GM19395 (cell line): ENCODE measurements around the gene FBXO24.
"Not testable (repeated sequence)": the region's sequence is repeated elsewhere in the genome, so short reads cannot be mapped to it uniquely, and the experiment has no call there.

Source experiments
- ATAC-seq: cut with Tn5 transposase; IDR thresholded peaks from one replicate; pipeline ENCODE4 v1.9.1; 2021; ENCODE audit warnings: mild to moderate bottlenecking, moderate library complexity; ENCODE audit not compliant: unreplicated experiment

The FBXO24 gene

DNA sequence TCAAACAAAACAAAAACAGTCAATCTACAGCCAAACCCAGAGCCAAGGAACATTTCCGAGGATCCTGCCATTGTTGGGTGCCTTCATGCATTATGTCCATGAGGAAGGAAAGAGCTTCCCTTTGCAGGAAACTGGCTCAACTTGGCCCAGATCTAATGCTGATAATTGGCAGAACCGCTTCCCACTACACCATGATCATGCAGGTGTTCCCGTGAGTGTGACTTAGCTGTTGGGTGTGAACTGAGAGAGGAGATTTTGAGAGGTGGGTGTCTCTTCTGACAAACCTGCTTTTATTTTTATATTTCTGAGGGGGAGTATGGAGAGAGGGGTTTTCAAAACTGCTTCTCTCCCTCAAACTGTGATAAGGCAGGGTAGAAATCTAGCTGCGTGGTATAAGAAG, 27.0 kb upstream of the FBXO24 start:
- ATAC-seq: peak; percentile 14

DNA sequence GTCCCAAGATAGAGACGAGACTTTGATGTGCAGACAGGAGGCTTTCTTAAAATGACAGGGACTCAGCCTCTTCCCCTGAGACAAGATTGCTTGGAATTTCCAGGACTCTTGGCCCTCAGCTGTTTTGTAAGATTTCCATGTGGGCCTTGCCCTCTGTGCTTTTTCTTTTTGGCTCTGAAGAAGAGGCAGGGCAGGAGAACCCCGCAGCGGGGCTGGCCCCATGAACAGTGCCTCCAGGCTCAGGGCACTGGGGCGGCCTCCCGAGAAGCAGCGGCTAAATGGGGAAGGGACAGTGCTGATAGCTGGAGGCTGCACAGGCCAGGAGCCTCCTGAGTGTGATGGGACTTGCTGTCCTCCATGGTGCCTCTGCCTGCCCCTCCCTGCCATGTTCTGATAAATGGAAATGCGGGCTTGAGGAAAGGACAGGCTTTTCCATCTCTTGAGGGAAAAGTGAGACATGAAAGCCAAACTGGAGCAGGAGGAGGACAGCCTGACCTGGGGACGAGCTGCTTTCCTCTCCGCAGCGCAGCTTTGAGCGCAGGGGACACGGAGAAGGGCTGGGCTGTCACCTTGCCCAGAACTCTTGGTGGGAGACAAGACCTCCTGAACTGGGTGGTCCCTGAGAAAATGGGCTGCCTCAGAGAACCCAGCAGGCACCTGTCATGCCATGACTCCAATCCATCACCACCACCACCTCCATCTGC, 24.5 kb upstream of the FBXO24 start:
- ATAC-seq: no peak

DNA sequence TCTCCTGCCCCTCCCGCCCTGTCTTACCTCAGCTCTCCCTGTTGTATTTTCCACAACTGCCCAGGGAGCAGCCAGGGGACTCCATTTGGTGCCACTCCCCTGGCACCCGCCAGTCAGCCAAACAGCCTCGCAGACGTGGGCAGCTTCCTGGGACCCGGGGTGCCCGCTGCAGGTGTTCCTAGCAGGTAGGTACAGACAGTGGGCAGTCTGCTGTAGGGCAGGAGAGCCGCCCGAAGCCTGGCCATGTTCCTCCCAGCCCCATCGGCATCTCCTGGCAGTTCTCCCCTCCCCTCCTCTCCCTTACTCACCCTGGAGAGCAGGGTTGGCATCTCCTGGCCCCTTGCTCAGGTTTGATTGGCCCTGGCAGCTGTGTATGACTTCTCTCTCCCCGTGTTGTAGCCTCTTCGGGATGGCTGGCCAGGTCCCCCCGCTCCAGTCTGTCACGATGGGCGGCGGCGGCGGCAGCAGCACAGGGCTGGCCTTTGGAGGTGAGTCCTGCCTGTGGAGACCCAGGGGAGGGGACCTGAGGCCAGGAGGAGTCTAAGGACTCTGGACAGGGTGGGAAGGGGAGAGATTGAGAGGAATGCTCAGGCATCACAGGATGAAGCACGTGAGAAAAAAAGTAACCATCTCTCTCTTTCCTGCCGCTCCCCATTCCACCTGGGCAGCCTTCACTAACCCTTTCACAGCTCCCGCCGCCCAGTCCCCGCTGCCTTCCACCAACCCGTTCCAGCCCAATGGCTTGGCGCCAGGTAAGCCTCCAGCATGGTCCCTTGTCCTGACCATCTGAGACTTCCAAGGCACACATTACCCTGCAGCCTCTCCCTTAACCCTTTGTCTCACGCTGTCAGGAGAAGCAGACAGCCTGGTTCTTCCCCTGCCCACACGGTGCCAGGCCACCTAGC, 23.7 kb upstream of the FBXO24 start:
- no peak for ATAC-seq

DNA sequence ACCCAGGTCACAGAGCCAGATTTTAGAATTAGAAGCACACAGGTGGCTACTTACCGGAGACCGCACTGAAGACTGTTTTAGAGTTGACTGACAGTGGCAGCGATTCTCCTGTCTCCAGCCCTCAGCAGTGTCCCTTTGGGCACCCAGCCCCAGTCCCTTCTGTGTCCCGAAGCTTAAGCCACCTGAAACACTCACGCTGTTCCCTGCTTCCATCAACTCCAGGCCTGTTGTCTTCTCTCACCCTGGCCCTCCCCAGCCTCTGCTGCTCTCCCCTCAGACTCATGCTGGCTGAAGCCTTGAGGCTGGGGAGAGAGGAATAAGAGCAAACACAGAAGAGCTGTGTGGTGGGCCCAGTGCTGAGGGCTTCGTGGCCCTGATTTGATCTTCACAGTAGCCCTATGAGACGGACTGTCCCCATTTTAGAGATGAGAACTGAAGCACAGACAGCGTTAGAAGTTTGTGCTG, 23.0 kb upstream of the FBXO24 start:
- ATAC-seq: no peak

DNA sequence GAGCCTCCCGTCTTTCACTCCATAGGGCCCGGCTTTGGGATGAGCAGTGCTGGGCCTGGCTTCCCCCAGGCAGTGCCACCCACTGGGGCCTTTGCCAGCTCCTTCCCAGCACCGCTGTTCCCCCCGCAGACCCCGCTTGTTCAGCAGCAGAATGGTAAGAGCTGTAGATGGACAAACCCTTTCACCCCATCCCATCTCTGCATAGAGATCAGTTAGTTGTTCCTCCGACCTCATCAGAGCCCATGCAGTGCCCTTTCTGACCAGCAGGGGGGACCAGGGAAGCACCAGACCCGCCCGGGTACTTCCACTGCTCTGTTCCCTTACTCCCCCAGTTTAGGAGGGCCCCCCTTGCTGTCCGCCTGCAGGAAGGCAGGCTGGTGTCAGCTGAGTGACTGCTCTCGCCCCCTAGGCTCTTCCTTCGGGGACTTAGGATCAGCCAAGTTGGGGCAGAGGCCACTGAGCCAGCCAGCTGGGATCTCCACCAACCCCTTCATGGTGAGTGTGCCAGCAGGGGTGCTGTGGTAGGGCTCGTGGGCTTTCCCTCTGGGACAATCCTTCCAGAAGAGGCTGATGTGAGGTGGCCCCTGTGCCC, 22.2 kb upstream of the FBXO24 start:
- no peak for ATAC-seq

DNA sequence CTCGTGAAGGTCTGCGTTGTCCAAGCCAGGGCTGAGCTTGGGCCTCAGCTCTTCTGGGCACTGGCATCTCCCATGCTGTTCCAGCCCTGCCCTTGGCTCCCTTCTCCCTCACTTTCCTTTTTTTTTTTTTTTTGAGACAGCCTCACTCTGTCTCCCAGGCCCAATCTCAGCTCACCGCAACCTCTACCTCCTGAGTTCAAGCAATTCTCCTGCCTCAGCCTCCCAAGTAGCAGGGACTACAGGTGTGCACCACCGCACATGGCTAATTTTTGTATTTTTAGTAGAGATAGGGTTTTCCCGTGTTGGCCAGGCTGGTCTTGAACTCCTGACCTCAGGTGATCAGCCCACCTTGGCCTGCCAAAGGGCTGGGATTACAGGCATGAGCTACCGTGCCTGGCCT, 21.7 kb upstream of the FBXO24 start:
- not testable (repeated sequence) for ATAC-seq

DNA sequence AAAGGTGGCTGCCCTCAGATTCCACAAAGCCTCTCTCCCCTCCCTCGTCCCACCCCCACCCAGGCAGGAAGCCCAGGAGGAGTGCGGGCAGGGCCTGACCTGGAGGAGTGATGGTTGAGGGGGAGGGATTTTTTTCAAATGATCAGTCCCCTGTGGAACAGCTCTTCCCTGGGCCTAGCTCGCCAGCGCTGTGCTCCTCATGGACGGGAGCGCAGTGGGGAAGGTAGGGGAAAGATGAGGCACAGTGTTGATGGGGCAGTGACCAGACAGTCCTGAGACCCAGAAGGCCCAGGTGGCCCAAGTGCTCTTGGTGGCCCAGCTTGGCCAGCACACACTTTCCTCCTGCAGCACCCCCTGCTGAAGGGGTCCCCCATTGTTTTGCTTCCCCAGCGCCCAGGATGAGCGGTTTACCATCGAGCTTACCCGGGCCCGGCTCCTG, 21.0 kb upstream of the FBXO24 start:
- ATAC-seq: no peak

DNA sequence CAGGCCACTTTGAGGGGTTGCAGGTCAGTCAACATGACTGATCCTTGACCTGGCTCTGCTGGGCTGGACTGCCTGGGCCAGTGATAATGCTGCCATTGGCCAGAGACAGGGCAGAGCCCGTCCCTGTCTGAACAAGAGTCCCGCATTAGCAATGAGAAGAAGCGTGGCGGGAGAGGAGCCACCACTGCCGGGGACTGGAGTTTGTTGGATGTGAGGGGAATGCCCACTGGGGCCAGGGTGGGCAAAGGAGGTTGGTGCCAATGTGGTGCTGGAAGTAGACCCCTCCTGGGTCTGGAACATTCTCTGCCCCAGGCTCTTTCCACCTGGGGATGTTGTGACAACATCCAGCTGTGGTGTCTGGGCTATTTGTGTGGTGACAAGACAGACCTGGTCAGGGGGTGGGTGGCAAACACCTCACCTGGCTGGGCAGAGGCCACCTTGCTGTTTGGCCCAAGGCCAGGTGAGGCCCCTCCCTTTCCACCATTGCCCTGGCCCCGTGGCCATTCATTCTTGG, 20.1 kb upstream of the FBXO24 start:
- no peak for ATAC-seq

DNA sequence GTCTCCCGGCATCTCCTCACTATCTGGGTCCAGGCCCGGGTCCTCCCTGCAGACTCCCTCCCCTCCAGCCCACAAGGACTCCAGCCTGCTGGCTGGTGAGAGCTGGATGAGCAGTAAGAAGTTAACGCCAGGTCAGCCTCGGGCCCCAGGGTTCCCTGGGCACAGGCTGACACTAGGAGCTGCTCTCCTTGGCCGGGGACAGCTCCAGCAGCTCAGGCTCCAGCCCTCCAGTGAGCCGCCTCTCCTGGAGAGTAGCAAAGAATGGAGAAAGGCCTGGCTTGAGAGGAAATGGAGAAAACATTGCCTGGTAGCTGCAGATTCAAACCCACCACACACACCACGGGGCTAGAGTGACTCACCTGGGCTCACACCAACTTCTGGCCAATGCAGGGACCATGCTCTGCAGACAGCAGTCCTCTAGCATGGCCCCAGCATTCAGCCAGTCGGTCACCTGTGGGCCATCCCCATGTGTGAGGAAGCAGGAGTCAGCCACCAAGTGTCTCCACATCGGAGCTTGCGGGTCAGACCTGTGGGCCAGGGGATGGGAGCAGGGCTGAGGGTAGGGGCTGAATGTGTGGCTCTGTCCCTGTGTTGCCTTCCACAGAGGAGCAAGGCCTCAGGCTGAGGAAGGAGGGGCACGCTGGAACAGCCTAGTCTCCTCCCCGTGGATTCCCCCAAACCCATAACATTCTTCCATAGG, 18.9 kb upstream of the FBXO24 start:
- no peak for ATAC-seq

DNA sequence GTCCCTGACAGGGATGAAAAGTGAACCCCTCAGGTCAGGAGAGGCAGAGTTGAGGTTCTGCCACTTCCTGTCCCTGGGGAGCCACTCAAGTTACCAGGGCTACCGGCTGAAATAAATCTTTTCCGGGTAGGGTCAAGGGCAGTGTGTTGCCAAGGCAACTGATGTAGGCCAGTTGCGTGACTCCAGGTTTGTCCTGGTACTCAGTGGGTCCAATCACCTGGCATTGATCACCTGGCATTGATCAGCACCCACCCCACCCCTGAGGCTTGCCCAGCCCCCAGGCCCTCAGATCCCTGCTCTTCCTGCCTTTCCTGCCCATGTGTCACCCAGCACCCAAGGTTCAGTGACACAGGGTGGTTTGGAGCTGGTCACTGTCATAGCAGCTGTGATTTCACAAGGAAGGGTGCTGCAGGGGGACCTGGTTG, 18.4 kb upstream of the FBXO24 start:
- ATAC-seq: no peak

DNA sequence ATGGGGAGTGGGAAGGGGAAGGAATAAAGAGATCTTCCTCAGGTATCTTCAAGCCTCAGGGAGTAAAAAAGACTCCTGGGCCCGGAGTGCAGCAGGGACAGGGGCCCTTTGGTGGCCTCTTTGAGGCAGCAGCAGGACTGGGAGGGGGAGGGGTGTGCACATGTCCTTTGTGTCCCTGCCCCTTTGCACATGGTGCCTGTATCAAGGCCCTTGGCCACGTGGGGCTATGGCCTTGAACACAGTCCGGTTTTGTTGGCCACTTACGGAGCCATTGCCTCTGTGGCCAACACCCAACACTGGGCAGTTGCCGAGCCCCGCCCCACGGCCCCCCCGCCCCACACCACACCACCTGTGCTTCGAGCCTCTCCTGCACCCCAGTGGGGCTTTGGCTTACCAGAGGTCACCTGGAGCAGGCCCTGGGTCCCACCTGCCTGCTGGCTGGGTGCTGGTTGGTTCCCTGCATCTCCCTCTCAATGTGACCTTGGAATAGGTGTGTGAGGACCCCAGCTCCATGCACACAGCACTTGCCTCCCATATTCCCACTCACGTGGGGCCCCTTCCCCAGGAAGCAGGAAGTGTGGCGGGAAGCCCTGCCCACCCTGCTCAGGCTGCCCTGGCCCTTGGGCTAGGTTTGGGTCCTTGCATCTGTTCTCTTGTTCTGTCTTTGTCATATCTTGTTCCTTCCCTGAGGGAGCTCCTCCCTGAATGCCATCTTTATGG, 17.8 kb upstream of the FBXO24 start:
- no peak for ATAC-seq

DNA sequence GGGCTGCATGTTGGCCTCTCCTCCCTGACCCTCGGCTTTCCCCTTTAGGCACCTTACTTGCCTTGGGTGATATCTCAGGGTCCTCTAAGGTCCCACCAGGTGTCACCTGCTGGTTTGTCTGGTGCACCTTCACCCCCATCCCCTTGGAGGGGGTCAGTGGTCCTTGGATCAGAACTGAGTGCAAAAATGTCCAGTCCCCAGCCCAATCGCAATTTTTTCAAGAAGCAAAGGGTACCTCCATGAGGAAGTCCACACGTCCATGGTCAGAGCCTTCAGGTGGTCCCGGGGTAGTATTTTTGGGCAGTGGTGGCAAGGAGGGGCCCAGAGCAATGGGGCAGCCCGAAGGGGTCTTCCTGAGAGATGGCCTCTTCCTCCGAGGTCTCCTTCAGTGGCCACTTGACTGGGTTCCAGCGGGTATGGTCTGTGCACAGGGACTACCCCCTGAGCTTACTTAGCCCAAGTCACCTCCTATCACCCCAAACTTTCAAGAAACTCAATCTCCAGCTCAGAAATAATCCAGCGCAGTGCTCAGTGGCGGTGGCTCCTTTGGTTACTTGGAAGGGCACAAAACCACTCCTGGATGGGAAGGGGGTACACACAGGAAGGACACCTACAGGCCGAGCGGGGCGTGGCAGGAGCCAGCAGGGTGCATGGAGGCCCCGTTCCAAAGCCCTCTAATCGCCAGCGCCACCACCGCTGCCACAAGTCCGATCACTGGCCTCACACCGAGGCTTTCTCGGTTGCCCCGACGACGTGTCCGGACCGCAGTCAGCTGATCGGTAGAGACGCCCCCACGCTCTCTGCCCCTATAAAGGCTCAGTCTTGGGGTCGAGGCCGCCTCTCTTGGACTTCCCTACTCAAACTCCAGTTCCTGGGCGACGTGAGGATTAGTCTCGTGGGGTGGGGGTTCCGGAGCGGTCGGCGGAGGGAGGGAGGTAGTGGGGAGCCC, 17.0 kb upstream of the FBXO24 start:
- ATAC-seq: no peak

DNA sequence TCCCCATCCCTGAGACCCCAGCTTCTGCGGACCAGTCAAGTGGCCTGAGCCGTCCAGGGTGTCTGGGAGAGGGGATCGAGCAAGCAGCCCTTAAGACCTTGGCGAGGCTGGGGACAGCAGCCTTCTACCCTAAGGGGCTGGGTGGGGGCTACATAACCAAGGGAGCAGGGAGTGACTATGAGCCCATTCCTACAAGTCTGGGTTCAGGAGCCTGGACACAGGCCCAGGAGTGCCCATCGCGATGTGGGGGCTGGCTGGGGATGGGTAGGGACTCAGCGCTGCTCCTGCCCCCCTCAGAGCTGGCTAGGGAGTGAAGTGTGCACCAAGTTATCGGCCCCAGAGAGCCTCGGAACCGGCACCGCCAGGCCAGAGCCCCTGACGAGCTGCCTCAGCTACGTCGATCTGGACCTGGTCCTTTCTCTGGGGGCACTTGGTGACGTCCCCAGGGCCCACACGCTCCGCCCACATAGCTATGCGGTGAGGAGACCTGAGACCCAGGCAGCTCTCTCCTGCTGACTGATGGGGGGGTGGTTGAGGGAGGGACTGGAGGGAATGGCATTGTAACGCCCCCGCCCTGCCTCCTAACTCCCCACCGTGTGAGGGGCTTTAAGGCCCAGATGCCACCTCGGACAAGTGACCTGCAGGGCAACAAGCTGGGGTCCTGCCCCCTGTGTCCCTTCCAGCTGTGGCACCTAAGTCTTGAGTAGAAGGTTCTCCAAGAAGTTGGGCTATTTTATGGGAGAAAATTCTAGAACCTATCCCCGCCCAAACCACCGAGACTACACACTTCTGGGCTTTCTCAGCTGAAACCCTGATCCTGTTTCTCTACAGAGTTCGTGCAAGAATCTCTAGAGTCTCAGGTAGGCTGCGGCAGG, 14.9 kb upstream of the FBXO24 start:
- ATAC-seq: no peak

DNA sequence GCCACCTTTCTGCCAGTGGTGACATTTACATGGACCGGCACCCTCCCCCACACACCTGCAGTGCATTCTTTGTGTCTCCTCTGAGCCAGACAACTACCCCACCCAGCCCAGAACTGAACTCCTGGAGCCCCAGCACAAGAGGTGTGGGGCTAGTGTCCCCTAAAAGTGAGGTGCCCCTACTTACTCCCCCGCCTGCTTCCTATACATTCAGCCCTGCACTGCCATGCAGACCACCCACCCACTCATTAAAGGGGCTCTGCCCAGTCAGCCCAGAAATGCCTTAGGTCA, 14.4 kb upstream of the FBXO24 start:
- no peak for ATAC-seq

DNA sequence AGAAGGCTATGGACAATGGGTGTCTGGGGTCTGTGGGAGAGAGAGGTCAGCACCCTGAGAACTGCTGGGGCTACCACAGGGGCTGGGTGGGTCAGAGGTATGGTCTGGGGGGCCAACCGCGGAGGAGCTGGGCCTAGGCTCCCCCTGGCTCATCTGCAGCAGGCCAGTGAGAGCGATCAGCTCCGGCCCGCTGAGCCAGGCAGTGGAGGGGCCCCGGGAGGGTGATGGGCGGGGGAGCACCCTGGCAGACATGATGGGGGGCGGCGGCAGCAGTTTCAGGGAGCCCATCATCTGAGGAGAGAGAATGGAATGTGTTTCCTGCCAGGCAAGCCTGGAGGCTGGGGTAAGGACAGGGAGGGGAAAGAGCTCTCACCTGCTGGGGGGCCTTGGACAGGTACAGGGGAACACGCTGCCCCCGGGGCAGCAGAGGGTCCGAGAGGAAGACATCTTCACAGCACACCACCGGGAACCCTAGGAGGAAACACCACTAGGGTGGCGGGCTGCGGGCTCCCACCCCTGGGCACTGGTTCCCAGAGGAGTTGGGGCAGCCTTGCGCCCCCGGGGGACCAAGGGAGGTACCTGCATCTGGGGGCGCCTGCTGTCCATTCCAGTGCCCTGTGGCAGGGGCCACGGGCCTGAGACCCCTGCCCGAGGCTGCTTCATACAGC, 13.7 kb upstream of the FBXO24 start:
- no peak for ATAC-seq

DNA sequence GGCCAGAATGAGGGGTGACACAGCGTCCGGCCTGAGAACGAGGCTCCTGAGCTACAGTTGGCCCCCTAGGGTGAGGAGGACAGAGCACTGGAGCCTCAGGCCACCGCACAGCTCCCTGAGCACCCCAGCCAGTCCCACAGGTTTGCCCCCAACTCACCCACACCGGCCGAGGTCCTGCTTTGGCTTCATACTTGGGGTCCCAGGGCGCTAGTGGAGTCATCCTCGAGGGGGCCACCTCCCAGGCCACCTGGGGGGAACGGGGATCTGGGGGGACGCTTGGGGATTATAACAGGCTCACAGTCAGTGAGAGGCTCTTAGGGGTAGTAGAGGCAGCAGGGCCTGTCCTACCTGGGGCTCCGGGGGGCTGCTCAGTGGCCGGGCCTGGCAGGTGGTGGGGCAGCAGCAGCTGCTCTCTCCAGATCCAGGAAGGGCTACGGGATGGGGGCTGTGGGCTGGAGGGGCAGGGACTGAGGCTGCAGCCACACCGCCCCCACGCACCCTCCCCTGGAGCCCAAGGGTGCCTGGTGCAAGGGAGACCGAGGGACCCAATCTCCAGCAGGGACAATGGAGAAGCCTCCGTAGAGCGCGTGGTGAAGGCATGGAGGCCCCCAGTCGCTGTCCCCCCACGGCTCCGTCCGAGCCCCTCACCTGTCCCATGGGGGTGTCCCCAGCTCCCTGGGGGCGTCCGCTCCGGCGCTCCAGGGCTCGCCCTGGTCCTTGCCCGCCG, 13.0 kb upstream of the FBXO24 start:
- no peak for ATAC-seq

DNA sequence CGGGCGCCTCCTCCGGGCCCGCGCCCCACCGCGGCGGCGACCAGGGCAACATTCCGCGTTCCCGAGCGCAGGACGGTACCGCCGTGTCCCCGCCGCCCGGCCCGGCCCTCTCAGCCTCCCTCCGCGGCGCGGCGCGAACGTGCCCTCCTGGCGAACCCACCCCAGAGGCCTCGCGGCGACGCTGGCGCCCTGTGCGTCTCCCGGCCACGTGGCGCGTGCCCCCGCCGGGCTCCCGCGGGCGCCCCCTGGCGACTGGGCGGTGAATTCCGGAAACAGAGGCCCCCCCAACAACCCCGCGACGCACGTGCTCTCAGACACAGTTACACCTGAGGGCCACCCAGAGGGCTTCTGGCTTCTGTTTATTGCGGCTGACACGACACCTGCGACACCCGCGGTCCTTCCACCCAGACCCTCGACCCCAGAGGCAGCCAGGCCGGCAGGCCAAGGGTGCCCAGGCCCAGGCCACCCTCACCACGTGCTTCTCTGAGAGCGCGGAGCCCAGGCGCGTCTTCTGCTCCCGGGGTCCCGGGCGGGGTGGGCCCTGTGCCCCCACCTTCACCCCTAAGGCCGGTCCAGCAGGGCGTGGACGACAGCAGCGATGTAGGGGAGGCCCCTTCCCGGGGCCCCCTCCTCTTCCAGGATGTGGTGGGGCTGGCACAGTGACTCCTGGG, 12.3 kb upstream of the FBXO24 start, which contains the start of gene SAP25:
Gene SAP25 (minus strand): TSS at position 210 of the 671 bp plus-strand sequence. CDS start 158 bp downstream, at position 52.
- no peak for ATAC-seq
